Measurements from ENCODE around the gene ZNF641.
A peak's percentile ranks its signal among the peaks of the same experiment; 100 is the strongest.
"Not testable (repeated sequence)": the region's sequence is repeated elsewhere in the genome, so short reads cannot be mapped to it uniquely, and the experiment has no call there.

The ZNF641 gene

GRCh38 chr12:48336061-48336460 is 14.7 kb downstream of the ZNF641 start:
- no peak for DNase-seq (ENCODE audit: low read depth in 2 of 2, low spot score in 1 of 2)

- no peak for DNase-seq (ENCODE audit: low read depth in 2 of 2, low spot score in 1 of 2)
These were observed 15.9 kb downstream of the ZNF641 start for GRCh38 chr12:48334808-48335207.

- not testable (repeated sequence) for DNase-seq (ENCODE audit: low read depth in 2 of 2, low spot score in 1 of 2)
These were observed 17.0 kb downstream of the ZNF641 start for GRCh38 chr12:48333680-48334079.

- DNase-seq (ENCODE audit: low read depth in 2 of 2, low spot score in 1 of 2) = no peak
These were observed 19.3 kb downstream of the ZNF641 start for GRCh38 chr12:48331399-48331798.

GRCh38 chr12:48329199-48329939 is 21.4 kb downstream of the ZNF641 start:
- no peak for DNase-seq (ENCODE audit: low read depth in 2 of 2, low spot score in 1 of 2)

- no peak for DNase-seq (ENCODE audit: low read depth in 2 of 2, low spot score in 1 of 2)
These were observed 34.2 kb downstream of the ZNF641 start for GRCh38 chr12:48316491-48316890.

- no peak for DNase-seq (ENCODE audit: low read depth in 2 of 2, low spot score in 1 of 2)
These were observed 39.4 kb downstream of the ZNF641 start for GRCh38 chr12:48311313-48311712.

GRCh38 chr12:48307269-48307668 is 43.5 kb downstream of the ZNF641 start:
- DNase-seq (ENCODE audit: low read depth in 2 of 2, low spot score in 1 of 2) = no peak

- no peak for DNase-seq (ENCODE audit: low read depth in 2 of 2, low spot score in 1 of 2)
These were observed 45.5 kb downstream of the ZNF641 start for GRCh38 chr12:48305190-48305589.

GRCh38 chr12:48302161-48302911 is 48.4 kb downstream of the ZNF641 start:
- DNase-seq (ENCODE audit: low read depth in 2 of 2, low spot score in 1 of 2) = no peak

GRCh38 chr12:48300774-48301173 is 49.9 kb downstream of the ZNF641 start:
- no peak for DNase-seq (ENCODE audit: low read depth in 2 of 2, low spot score in 1 of 2)

GRCh38 chr12:48296586-48297282 is 54.0 kb downstream of the ZNF641 start:
- DNase-seq (ENCODE audit: low read depth in 2 of 2, low spot score in 1 of 2) = peak in 1 of 2 donors; percentile 3

- no peak for DNase-seq (ENCODE audit: low read depth in 2 of 2, low spot score in 1 of 2)
These were observed 58.7 kb downstream of the ZNF641 start for GRCh38 chr12:48292040-48292439.

GRCh38 chr12:48291511-48291910 is 59.2 kb downstream of the ZNF641 start:
- DNase-seq (ENCODE audit: low read depth in 2 of 2, low spot score in 1 of 2) = no peak

GRCh38 chr12:48288387-48289268 is 62.1 kb downstream of the ZNF641 start:
- no peak for DNase-seq (ENCODE audit: low read depth in 2 of 2, low spot score in 1 of 2)

Measured in stimulated activated CD8-positive, alpha-beta memory T cell treated with anti-CD3 and anti-CD28 coated beads, Interleukin-4, amount 100 ng/mL, for 1 hour (primary cell).